ENCODE results near the gene C1orf198.

Gene C1orf198

GRCh38 chr1:230891413-230891812, 23.1 kb upstream of the C1orf198 start:
- no peak for DNase-seq

DNA sequence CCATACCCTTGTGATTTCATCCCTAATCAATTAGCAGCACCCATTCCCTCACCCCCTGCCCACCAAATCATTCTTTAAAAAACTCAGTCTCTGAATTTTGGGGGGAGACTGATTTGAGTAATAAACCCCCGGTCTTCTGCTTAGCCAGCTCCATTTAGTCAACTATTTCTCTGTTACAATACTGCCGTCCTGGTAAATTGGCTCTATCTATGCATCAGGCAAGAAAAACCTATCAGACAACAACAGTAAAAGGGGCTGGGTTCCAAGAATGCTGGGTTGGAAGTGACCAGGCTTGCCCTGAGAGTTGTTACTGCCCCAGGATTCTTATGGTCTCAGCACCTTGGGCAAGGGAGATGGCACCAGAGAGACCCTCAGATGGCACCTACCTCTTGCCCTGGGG, 16.3 kb upstream of the C1orf198 start:
- no peak for DNase-seq

- DNase-seq: no peak
Measured at GRCh38 chr1:230883967-230884366, 15.6 kb upstream of the C1orf198 start.

DNA sequence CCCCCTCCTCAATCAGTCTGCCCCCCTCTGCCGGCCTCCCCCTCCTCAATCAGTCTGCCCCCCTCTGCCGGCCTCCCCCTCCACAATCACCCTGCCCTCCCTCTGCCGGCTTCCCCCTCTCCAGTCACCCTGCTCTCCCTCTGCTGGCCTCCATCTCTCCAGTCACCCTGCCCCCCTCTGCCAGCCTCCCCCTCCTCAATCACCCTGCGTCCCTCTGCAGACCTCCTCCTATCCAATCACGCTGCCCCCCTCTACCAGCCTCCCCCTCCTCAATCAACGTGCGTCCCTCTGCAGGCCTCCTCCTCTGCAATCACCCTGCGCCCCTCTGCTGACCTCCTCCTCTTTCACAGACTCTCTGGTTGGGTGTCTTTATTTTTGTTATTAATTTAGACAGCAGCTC, 11.5 kb upstream of the C1orf198 start:
- no peak for DNase-seq

DNA sequence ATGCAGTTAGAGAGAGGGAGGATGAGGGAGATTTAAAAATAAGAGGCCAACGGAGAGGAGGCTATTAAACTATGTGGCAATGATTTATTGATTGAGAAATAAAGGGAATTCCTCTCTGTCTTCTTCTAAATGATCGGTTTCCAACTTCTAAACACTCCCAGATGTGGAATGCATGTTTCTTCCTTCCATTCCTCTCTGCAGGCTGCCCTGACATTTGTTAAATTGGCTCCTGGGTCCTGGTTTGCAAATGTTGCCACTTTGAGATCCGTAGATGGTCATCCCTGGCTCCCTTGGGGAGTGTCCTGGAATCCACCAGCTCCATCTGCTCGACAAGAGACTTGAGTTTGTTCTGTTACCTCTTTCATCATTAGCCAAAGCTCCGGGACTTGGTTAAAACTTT, 10.3 kb upstream of the C1orf198 start:
- DNase-seq: no peak

- no peak for DNase-seq
Measured at GRCh38 chr1:230877924-230878590, 9.7 kb upstream of the C1orf198 start.

- no peak for DNase-seq
Measured at GRCh38 chr1:230877146-230877923, 9.0 kb upstream of the C1orf198 start.

DNA sequence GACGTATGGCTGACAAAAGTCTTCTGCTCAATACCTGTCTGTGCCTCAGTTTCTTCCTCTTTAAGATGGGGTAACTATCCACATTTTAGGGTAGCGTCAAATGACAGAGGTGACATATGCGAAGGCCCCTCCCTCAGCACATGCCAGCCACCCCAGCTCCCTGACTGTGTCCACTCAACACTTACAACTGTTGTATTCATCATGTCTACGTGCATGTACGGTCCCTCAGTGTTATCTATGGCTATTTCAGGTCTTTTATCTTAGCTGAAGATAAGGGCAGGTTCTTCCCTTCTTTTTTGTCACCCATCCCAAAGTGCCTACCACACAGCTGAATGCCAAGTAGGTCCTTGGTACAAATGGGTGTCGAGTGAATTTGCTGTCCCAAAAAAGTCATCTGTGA, 8.3 kb upstream of the C1orf198 start:
- no peak for DNase-seq

DNA sequence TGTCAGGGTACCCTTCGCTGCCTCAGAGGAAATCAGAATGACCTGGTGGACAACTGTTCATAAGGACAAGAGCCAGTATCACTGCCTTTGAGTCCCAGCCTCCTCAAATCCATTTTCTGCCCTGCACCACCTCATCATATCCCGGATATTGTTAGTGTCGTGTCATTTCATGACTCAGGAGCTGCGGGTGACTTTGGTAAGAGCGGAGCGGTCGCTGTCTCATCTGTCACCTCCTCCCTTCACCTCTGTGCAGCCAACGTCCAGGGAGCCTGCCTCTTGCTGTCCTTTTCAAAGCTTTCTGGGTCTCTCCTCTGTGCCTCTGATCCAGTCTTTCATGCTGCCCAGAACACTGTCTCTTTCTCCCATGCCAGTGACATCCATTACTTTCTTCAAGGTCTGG, 7.0 kb upstream of the C1orf198 start:
- no peak for DNase-seq

GRCh38 chr1:230870916-230871315, 2.6 kb upstream of the C1orf198 start:
- DNase-seq: no peak

- no peak for DNase-seq
Measured at GRCh38 chr1:230869500-230869899, 1.2 kb upstream of the C1orf198 start.

DNA sequence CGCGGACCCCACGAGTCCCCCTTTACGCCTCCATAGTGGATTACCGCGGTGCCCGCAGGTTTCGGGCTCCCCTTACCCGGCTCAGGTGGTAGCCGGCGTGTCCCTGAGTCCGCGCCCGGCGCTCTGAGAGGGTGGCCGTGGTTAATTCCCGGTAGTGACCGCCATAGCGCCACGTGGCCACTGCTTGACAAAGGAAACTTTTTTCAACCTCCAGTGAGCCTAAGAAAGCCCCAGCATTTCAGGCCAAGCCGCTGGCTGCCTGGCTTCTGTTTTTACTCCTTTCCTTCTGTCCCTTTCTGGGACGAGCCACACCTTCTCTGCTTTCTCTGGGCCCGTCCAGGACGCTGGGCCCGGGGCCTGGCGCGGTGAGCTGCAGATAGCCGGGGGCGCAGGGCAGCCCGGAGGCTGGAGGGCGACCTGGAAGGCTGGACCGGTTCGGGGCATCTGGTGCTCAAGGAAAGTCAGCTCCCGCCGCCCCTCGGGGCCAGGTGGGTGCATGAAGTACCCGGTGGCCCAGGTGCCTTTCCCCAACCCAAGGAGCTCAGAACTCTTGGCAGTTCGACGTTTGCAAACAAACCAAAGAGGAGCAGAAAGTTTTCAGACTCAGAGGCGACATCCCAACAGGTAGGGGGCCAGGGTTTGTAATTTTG, 540 bp upstream of the C1orf198 start:
- no peak for DNase-seq

GRCh38 chr1:230867101-230867902, 1.0 kb downstream of the C1orf198 start:
- no peak for DNase-seq

DNA sequence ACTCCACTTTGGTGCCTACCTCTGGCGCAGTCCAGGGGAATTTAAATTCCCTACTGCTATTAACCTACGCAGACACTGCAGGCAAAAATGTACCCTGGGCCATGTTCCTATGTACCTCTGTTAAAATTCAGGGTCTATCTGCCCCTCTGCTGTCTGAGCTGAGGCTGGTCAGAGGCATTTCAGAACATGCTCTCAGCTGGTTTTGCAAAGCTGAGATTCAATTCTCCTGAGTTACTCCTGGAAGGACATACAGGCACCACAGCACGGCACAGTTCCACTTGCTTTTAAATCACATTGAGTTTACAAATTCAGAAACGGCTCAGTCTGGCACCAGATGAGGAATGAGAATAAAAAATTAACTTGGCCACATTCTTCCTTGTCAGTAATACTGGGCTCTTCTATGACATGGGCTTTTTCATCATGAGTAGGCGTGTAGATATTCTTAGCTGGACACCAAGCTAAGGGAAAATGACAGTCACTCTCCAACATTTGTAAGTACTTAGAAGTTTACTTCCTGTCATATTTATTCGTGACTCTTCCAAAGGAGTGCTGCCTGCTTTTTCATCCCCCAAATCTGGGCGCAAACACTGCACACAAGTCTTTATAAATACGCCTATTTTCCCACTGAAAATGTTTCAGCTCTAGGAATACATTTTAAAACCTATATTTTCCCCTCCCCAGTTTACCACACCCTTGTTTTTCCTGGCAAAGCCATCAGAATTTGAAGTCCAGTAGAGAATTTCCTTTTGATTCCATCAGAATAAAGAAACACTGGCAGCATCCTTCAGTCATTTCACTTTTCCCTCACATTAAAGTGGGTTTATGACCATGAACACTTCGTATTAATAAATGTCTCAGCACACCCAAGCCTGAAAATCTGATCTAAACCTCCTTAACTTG, 1.9 kb downstream of the C1orf198 start:
- DNase-seq: no peak

- no peak for DNase-seq
Measured at GRCh38 chr1:230865062-230865817, 3.1 kb downstream of the C1orf198 start.

DNA sequence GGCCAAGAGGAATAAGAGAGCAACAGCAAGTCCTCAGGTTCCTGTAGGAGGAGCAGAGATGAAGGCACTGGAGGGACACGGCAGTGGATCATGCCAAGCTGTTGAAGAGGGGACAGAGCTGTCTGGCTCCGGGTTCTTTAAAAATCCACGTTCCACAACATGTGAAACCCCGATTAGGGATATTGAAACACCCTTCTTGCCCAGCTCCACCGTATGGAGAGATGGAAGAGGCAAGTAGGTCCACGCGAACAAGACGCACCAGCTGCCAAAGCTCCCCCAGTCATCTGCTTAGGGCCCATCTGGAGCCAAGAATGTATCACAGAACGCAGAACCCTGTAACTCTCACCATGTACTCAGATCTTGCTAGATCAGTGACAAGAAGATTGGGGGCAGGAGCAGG, 3.9 kb downstream of the C1orf198 start:
- DNase-seq: no peak

- DNase-seq: no peak
Measured at GRCh38 chr1:230863449-230863848, 4.9 kb downstream of the C1orf198 start.

GRCh38 chr1:230861970-230862595, 6.2 kb downstream of the C1orf198 start:
- DNase-seq: no peak

DNA sequence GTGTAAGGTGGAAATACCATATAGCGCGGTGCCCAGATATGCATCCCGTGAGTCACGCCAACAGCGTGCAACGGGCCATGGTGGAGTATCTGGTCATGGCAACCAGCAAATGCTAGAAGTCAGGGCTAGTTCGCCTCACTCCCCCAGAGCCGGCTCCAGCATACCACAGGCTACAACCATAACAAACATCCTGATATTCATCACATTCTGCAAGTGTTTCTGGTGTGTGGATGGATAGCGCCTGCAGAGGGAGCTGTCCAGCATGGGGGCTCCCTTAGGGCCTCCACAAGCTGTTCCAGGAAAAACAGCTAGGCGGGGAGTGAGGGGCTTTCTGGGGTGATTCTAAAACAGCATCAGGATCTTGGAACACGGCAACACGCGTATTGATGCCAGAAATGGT, 6.8 kb downstream of the C1orf198 start:
- DNase-seq: no peak

GRCh38 chr1:230860617-230861384, 7.5 kb downstream of the C1orf198 start:
- DNase-seq: no peak

Data from 8988T (cell line).